Endothelial cell (in vitro differentiated cells): Measurements from ENCODE around the gene DBN1. TPM values are rescaled to one million over a fixed set of nuclear protein-coding genes. Genes with fewer than 3 reads are reported as not detected.

Experiments used
- DNase-seq: peaks from one replicate; pipeline ENCODE4 v3.0.0; 2021; ENCODE audit warnings: low spot score
- H3K27ac Mint-ChIP-seq: one replicate; pipeline ENCODE4 v1.8.0; 2021; ENCODE audit warnings: mixed read lengths, inconsistent platforms; ENCODE audit not compliant: unreplicated experiment
- H3K27me3 Mint-ChIP-seq: one replicate; pipeline ENCODE4 v1.8.0; 2021; ENCODE audit warnings: mild to moderate bottlenecking, moderate library complexity, mixed read lengths, inconsistent platforms; ENCODE audit not compliant: unreplicated experiment
- H3K36me3 Mint-ChIP-seq: one replicate; pipeline ENCODE4 v1.8.0; 2021; ENCODE audit warnings: mild to moderate bottlenecking, low read depth, mixed read lengths, inconsistent platforms; ENCODE audit not compliant: unreplicated experiment
- H3K4me1 Mint-ChIP-seq: one replicate; pipeline ENCODE4 v1.8.0; 2021; ENCODE audit warnings: mild to moderate bottlenecking, mixed read lengths, inconsistent platforms; ENCODE audit not compliant: unreplicated experiment
- H3K4me3 Mint-ChIP-seq: one replicate; pipeline ENCODE4 v1.8.0; 2021; ENCODE audit warnings: mild to moderate bottlenecking, mixed read lengths, inconsistent platforms; ENCODE audit not compliant: unreplicated experiment
- H3K9me3 Mint-ChIP-seq: one replicate; pipeline ENCODE4 v1.8.0; 2021; ENCODE audit warnings: mixed read lengths, inconsistent platforms; ENCODE audit not compliant: unreplicated experiment
- CTCF ChIP-seq: fragments of 200-600 bp; sonication (generic); IDR thresholded peaks from one replicate; pipeline ENCODE4 v1.5.0; 2021; ENCODE audit warnings: antibody characterized with exemption; ENCODE audit not compliant: unreplicated experiment
- long read RNA-seq: library from polyadenylated mRNA; unstranded; transcript quantifications from one replicate; pipeline ENCODE4 v2.0.0, GENCODE V29; 2020; ENCODE audit not compliant: unreplicated experiment
- total RNA-seq: library from RNA; stranded (reverse); fragmentation: NEBNext Ultra II Directional; extraction: Animal tissue kit (Norgen Biotek cat#: 25700); gene quantifications from one replicate; pipeline ENCODE4 v1.2.1, GENCODE V29; 2021; ENCODE audit not compliant: unreplicated experiment

The DBN1 gene
- 315 TPM for total RNA-seq
- long read RNA-seq, transcript DBN1-202 (14 exons, 2,995 nt), result major isoform, 179 of 235 reads
- long read RNA-seq, partial matches to known transcripts, result 23 of 235 reads
- long read RNA-seq, other reads (novel, unspliced or antisense), result 30 of 235 reads

GRCh38 chr5:177473443-177474001, at the start of gene DBN1:
TSS of gene DBN1 (minus strand) at chr5:177473634. CDS start at chr5:177473521, 113 bp downstream.
- Mint-ChIP-seq H3K4me3 (peak within 1 kb of the TSS; percentile 92), H3K27ac (peak within 1 kb of the TSS; percentile 84), H3K27me3 (peaks cover 29% of the 10 kb centered on the region), H3K4me1 (peaks cover 38% of the 10 kb centered on the region), H3K36me3 (peaks cover 20% of the 10 kb centered on the region), H3K9me3 (no peaks in the 10 kb centered on the region)
- DNase-seq, result peak; percentile 62
- TF ChIP-seq CTCF, result no peak

GRCh38 chr5:177520916-177521513, 47.6 kb upstream of the DBN1 start:
- Mint-ChIP-seq H3K27ac (no peak overlapping the region), H3K36me3 (peaks cover 31% of the 10 kb centered on the region), H3K9me3 (no peaks in the 10 kb centered on the region), H3K27me3 (peaks cover 4% of the 10 kb centered on the region), H3K4me3 (no peak overlapping the region), H3K4me1 (peaks cover 9% of the 10 kb centered on the region)
- no peak for TF ChIP-seq CTCF
- no peak for DNase-seq

- H3K9me3 Mint-ChIP-seq, result no peaks in the 10 kb centered on the region
- no peak for TF ChIP-seq CTCF
- no peak for DNase-seq
- peaks cover 35% of the 10 kb centered on the region for H3K36me3 Mint-ChIP-seq
- H3K27me3 Mint-ChIP-seq, result peaks cover 7% of the 10 kb centered on the region
- H3K4me1 Mint-ChIP-seq, result peaks cover 15% of the 10 kb centered on the region
- H3K27ac Mint-ChIP-seq, result peak overlapping the region; percentile 11
- H3K4me3 Mint-ChIP-seq, result peak overlapping the region; percentile 67
Measured at GRCh38 chr5:177520271-177520670, 46.8 kb upstream of the DBN1 start.

GRCh38 chr5:177519463-177520235, 46.2 kb upstream of the DBN1 start:
- Mint-ChIP-seq H3K9me3 (no peaks in the 10 kb centered on the region), H3K27me3 (peaks cover 10% of the 10 kb centered on the region), H3K4me3 (no peak overlapping the region), H3K4me1 (peaks cover 18% of the 10 kb centered on the region), H3K27ac (peak overlapping the region; percentile 31), H3K36me3 (peaks cover 39% of the 10 kb centered on the region)
- no peak for DNase-seq
- no peak for TF ChIP-seq CTCF
